Activated CD8-positive, alpha-beta memory T cell treated with anti-CD3 and anti-CD28 coated beads for 1 hour (primary cell): ENCODE results near the gene WNT5A.

Experiments
- DNase-seq, 2 donors: peaks; one replicate each; pipeline ENCODE4 v3.0.0-alpha.2; 2020; ENCODE audit warnings: low read depth in 1 of 2; ENCODE audit errors: extremely low read depth in 1 of 2

WNT5A gene

DNA sequence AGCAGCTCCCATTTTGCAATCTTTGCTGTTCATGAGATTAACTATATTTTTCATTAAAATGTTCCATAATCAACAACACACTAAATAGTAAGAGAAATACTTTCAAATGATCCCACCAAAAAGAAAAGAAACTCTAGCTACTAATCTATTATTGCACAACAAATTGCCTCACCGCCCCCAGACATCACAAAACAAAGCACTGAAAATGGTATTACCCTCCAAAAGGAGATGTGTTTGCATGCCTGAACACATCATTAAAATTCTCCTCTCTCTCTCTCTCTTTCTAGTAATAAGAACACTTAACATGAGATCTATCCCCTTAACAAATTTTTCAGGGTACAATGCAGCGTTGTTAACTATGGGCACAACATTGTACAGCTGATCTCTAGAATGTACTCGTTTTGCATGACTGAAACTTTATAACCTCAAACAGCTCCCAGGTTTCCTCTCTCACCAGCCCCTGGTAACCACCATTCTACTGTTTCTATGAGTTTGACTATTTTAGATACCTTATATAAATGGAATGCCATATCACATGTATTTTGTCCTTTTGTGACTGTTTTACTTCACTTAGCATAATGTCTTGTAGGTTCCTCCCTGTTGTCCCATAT, 33.1 kb downstream of the WNT5A start:
- DNase-seq = no peak

GRCh38 chr3:55452886-55453285, 34.2 kb downstream of the WNT5A start:
- DNase-seq = no peak

GRCh38 chr3:55449527-55449926, 37.6 kb downstream of the WNT5A start:
- no peak for DNase-seq

DNA sequence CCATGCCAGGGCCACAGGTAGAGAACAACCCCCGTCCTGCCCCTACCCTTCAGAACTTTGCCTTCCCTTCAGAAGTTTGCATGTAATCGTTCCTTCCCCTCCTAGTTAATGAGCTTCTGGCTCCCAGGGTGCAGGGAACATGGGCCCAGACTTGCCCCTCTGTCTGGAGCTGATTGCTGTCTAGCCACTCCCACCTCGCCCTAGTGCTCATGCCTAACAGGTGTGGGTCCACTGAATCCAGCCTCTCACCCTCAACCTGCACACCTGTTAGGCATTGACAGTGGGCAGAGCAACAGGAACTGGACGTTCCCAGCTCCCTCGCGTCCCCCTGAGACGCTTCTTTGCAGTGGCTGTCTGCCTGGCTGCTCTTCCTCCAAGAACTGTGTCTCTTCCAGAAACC, 40.3 kb downstream of the WNT5A start:
- no peak for DNase-seq

DNA sequence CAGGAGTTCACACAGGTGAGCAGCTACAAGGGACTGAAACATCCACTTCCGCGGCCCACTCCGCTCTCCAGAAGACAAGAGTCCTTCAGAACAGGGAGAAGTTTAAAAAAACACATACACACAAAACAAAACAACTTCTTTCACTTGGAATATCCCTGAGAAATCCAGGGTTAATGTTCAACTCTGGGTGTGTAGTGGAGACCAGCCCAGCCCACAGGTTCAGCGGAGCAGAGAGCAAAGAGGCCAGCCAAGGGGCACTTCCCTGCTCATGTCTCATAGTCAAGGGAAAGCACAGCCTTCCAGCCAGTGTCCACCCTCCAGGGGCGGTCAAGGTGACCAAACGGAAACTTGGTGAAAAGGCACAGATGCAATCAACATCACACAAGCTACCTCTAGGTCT, 41.6 kb downstream of the WNT5A start:
- no peak for DNase-seq

GRCh38 chr3:55443346-55443745, 43.8 kb downstream of the WNT5A start:
- no peak for DNase-seq

GRCh38 chr3:55442861-55443260, 44.2 kb downstream of the WNT5A start:
- no peak for DNase-seq

DNA sequence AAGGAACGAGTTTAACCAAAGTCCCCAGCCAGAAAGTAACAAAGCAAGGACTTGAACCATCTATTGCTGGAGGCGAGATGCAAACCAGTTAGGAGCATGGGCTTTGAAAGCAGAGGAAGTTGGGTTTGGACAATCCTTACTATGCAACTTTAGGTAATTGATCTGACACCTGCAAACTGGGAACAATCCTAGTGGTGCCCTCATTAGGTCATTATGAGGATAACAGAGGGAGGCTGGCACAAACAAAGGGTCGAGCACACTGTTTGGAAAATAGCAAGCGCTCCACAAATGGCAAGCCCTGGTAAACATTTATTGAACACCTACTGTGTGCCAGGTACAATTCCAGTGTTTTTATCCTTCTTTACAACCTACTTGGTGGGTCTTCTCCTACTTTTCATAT, 45.6 kb downstream of the WNT5A start:
- no peak for DNase-seq

DNA sequence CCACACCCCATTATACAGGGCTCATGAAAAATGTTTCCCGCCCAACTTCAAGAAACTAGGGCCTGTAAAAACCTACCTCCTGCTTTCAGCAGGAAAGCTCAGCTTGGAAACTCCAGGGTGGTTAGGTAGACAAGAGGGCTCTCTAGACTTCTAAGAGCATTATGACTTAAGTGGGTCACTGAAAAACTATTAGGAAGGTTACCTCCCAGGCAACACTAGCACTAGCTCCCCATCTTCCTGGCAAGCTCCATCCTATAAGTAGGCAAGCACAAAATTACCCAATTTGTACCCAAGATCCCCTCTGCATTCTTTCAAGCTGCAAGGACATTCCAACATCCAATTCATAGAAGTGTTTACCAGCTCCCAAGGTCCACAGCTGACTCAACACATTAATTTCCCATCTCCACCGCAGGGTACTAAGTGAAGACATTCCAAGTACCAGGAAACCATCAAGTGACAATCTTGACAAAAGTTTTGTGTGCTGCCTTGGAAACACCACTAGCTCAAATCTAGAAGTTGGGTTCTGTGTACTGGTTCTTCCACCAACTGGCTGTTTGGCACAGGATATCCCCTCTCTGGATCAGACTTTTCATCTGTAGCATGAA, 46.9 kb downstream of the WNT5A start:
- no peak for DNase-seq

GRCh38 chr3:55439657-55440056, 47.4 kb downstream of the WNT5A start:
- DNase-seq = no peak

- no peak for DNase-seq
Observed at GRCh38 chr3:55436644-55437043, 50.5 kb downstream of the WNT5A start.

DNA sequence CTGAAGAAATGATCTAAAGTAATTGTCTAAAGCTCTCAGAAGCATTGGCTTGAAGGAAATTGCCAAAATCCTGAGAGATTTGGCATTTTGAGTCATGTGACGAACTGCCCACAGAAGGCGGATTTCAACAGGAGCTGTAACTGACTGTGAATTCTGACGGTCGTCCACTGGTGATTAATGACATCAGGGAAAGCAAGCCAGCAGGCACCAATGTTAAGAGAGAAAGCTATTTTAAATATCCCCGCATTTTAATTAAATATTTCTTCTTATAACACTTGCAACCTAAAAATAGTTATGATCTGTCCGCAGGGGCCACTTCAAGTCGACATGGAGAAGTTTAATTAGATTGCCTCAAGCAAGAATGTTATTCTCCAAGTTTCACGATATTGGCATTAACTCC, 51.6 kb downstream of the WNT5A start:
- no peak for DNase-seq

DNA sequence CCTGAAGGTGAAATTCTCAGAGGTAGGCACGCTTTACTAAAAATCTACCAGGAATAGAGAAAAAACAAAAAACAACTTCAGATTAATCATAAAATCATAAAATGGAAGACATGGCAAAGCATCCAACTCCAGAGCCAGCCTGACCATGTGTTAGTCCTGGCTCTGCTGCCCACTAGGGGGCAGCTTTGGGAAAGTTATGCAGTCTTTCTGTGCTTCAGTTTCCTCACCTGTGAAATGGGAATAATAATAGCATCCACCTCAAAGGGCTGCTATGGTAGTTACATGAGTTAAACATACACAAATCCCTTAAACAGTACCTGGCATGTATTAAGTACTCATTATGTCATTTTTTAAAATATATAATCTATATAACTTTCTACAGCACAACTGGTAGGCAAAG, 52.3 kb downstream of the WNT5A start:
- no peak for DNase-seq

GRCh38 chr3:55431041-55431440, 56.1 kb downstream of the WNT5A start:
- DNase-seq = no peak

DNA sequence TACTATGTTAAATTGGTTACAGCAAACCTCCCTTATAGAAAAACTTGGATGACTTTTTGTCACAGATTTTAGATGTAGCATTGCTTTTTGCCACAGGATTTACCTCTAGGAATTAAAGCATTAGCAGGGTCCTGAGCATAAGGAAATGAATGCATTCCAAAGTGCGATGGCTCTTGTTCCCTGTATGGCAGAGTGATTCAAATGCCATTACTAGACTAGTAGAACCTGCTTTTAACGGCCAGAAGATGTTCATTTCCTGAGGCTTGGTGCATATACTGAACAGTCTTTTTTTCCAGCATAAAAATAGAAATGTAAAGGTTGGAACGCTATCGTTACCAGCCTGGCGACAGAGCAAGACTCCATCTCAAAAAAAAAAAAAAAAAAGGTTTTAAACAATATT, 59.4 kb downstream of the WNT5A start:
- DNase-seq = no peak

GRCh38 chr3:55426486-55426885, 60.6 kb downstream of the WNT5A start:
- DNase-seq = no peak

DNA sequence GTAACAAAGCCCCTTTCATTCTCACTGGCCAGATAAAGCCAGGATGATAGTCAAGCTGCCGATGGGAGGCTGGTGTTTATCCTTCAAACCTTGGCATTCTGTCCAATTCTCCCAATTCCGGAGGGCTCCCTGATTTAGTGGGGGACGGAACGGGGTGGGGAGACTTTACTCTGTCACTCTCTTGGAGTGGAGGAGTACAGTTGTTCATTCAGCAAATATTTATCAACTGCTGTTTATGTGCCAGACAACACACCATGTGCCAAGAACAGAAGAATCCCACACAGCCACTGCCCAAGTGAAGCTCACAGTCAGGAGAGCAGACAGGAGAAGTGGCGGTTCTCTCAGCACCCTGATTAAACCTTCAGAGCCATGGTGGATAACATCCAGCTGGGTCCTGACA, 63.3 kb downstream of the WNT5A start:
- no peak for DNase-seq

DNA sequence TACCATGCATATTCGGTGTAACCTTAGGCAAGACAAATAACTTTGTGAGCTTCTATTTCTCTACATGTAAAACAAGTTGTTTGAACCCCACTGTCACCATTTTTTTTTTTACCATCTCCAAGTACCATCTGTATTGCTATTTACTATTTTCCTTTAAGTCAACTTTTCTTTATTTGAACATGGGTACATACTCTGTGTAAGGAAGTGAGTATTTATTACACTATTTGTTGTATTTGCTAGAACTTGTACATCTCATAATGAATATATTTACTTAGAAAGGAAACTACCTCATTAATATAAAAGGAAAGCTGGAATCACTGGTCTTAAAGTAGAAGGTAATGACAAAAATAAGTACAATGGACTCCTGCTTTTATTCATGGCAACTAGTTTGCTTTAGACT, 69.9 kb downstream of the WNT5A start:
- no peak for DNase-seq

GRCh38 chr3:55416331-55416821, 70.7 kb downstream of the WNT5A start:
- no peak for DNase-seq
